Omental fat pad (tissue), 4 donors: Measurements from ENCODE around the gene BNIP5. TPM values are rescaled to one million over a fixed set of nuclear protein-coding genes. Genes with fewer than 3 reads are reported as not detected.

Source experiments
- ATAC-seq: fragments of 150-250 bp; one replicate; pipeline ENCODE4 v1.9.1; 2016; ENCODE audit warnings: mild to moderate bottlenecking, moderate library complexity; ENCODE audit not compliant: low FRiP score
- DNase-seq: peaks from one replicate; pipeline ENCODE4 v3.0.0-alpha.2; 2019; ENCODE audit warnings: low spot score
- CTCF ChIP-seq, 3 donors: fragments of 450-650 bp; IDR thresholded peaks; one replicate each; pipeline ENCODE4 v1.5.1; 2016 to 2017; ENCODE audit warnings: antibody characterized with exemption in 3 of 3, mild to moderate bottlenecking in 3 of 3, moderate library complexity in 2 of 3
- total RNA-seq, 4 donors: library from RNA; depleted of rRNA; stranded (reverse); fragments of >200 nt; gene quantifications; one replicate each; pipeline ENCODE4 v1.1.0, GENCODE V29; 2016

The BNIP5 gene
- total RNA-seq, 4 donors from 2014 or later: not detected

- DNase-seq: no peak
- ATAC-seq: no peak
- no peak for TF ChIP-seq CTCF (IDR thresholded peaks at IDR 0.05)
These were observed 51.5 kb downstream of the BNIP5 start for GRCh38 chr6:36285187-36285671.

GRCh38 chr6:36284359-36284758 lies 52.3 kb downstream of the BNIP5 start:
- DNase-seq (no peak), ATAC-seq (no peak)
- no peak for TF ChIP-seq CTCF (IDR thresholded peaks at IDR 0.05)

GRCh38 chr6:36283608-36284007 lies 53.1 kb downstream of the BNIP5 start:
- TF ChIP-seq CTCF (IDR thresholded peaks at IDR 0.05): no peak
- ATAC-seq (no peak), DNase-seq (no peak)

- no peak for TF ChIP-seq CTCF (IDR thresholded peaks at IDR 0.05)
- DNase-seq: no peak
- no peak for ATAC-seq
These were observed 55.7 kb downstream of the BNIP5 start for GRCh38 chr6:36280983-36281382.

- DNase-seq (no peak), ATAC-seq (no peak)
- TF ChIP-seq CTCF (IDR thresholded peaks at IDR 0.05): no peak
These were observed 56.2 kb downstream of the BNIP5 start for GRCh38 chr6:36280467-36280866.

DNA sequence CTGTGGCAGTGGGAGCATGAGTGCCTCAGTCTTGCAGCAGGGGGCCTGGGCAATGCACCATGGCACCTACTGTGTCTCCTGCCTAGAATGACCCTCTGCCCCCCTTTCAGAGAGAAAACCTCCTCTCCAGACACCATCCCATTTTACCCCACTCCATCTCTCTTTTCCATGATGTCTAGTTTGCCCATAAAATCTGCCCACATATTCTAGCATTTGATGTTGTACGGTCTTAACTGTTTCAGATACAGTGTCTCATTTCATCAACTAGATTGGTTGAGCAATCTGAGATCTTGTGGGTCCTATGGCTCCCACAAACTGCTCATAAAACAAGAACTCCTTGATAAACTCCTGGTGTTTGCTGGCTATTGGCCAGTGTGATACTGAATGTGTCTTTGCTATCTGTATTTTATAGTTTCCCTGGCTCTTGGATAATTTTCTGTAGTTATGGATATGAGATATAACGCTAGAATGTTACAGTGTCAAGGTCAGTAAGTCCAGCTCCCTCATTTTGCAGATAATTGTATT lies 58.7 kb downstream of the BNIP5 start:
- DNase-seq (no peak), ATAC-seq (no peak)
- no peak for TF ChIP-seq CTCF (IDR thresholded peaks at IDR 0.05)
